Activated T-cell treated with anti-CD3 and anti-CD28 coated beads, Interleukin-2, amount 50 U/mL, for 4 hours (primary cell): Measurements from ENCODE around the gene TAS2R1. TPM values are rescaled to one million over a fixed set of nuclear protein-coding genes. Genes with fewer than 3 reads are reported as not detected.
"Not testable (repeated sequence)": the region's sequence is repeated elsewhere in the genome, so short reads cannot be mapped to it uniquely, and the experiment has no call there.

Experiments used
- ATAC-seq, 2 donors: fragments of 200-7000 bp; cut with Tn5 transposase; one replicate each; pipeline ENCODE4 v1.10.0; 2021
- DNase-seq: peaks from one replicate; pipeline ENCODE4 v3.0.0-alpha.2; 2020
- H3K27me3 Mint-ChIP-seq: one replicate; pipeline ENCODE4 v1.8.0; 2021; ENCODE audit warnings: low read depth, mixed read lengths
- H3K36me3 Mint-ChIP-seq: one replicate; pipeline ENCODE4 v1.8.0; 2022; ENCODE audit warnings: mixed read lengths; ENCODE audit not compliant: insufficient read depth
- H3K4me1 Mint-ChIP-seq: one replicate; pipeline ENCODE4 v1.8.0; 2021; ENCODE audit warnings: low read depth, mixed read lengths
- H3K4me3 Mint-ChIP-seq: one replicate; pipeline ENCODE4 v1.8.0; 2021; ENCODE audit warnings: mild to moderate bottlenecking, moderate library complexity, mixed read lengths
- H3K9me3 Mint-ChIP-seq: one replicate; pipeline ENCODE4 v1.8.0; 2021; ENCODE audit warnings: mixed read lengths
- total RNA-seq, 3 donors: library from RNA; stranded (reverse); gene quantifications; one replicate each; pipeline ENCODE4 v1.2.1, GENCODE V29; 2021

Gene TAS2R1
- total RNA-seq, 3 donors from 2014 or later, result not detected

- Mint-ChIP-seq H3K4me1 (no peaks in the 10 kb centered on the region), H3K27me3 (no peaks in the 10 kb centered on the region), H3K4me3 (no peak overlapping the region), H3K36me3 (no peaks in the 10 kb centered on the region), H3K9me3 (peaks cover 16% of the 10 kb centered on the region)
- DNase-seq (no peak), ATAC-seq (no peak)
These were observed 16.8 kb downstream of the TAS2R1 start for GRCh38 chr5:9613360-9613759.

- Mint-ChIP-seq H3K4me1 (no peaks in the 10 kb centered on the region), H3K36me3 (no peaks in the 10 kb centered on the region), H3K27me3 (no peaks in the 10 kb centered on the region), H3K4me3 (no peak overlapping the region), H3K9me3 (peaks cover 16% of the 10 kb centered on the region)
- DNase-seq, result no peak
- no peak for ATAC-seq
These were observed 19.2 kb downstream of the TAS2R1 start for GRCh38 chr5:9610969-9611368.

GRCh38 chr5:9610364-9610763, 19.8 kb downstream of the TAS2R1 start:
- H3K27me3 Mint-ChIP-seq, result no peaks in the 10 kb centered on the region
- no peaks in the 10 kb centered on the region for H3K36me3 Mint-ChIP-seq
- no peak overlapping the region for H3K4me3 Mint-ChIP-seq
- no peaks in the 10 kb centered on the region for H3K4me1 Mint-ChIP-seq
- ATAC-seq (no peak), DNase-seq (no peak)
- peaks cover 16% of the 10 kb centered on the region for H3K9me3 Mint-ChIP-seq

- no peak overlapping the region for H3K4me3 Mint-ChIP-seq
- no peaks in the 10 kb centered on the region for H3K36me3 Mint-ChIP-seq
- H3K27me3 Mint-ChIP-seq, result no peaks in the 10 kb centered on the region
- no peaks in the 10 kb centered on the region for H3K4me1 Mint-ChIP-seq
- ATAC-seq (no peak), DNase-seq (no peak)
- peaks cover 12% of the 10 kb centered on the region for H3K9me3 Mint-ChIP-seq
These were observed 22.1 kb downstream of the TAS2R1 start for GRCh38 chr5:9608093-9608492.

- no peak for ATAC-seq
- H3K4me3 Mint-ChIP-seq, result no peak overlapping the region
- DNase-seq, result no peak
- no peaks in the 10 kb centered on the region for H3K36me3 Mint-ChIP-seq
- H3K9me3 Mint-ChIP-seq, result no peaks in the 10 kb centered on the region
- H3K27me3 Mint-ChIP-seq, result no peaks in the 10 kb centered on the region
- no peaks in the 10 kb centered on the region for H3K4me1 Mint-ChIP-seq
These were observed 24.9 kb downstream of the TAS2R1 start for GRCh38 chr5:9605041-9605838.

- Mint-ChIP-seq H3K4me1 (no peaks in the 10 kb centered on the region), H3K27me3 (no peaks in the 10 kb centered on the region), H3K9me3 (no peaks in the 10 kb centered on the region), H3K4me3 (no peak overlapping the region), H3K36me3 (no peaks in the 10 kb centered on the region)
- ATAC-seq (no peak), DNase-seq (no peak)
These were observed 25.7 kb downstream of the TAS2R1 start for GRCh38 chr5:9604416-9604815.

- no peaks in the 10 kb centered on the region for H3K36me3 Mint-ChIP-seq
- peaks cover 3% of the 10 kb centered on the region for H3K27me3 Mint-ChIP-seq
- ATAC-seq, result no peak
- H3K9me3 Mint-ChIP-seq, result no peaks in the 10 kb centered on the region
- DNase-seq, result no peak
- no peak overlapping the region for H3K4me3 Mint-ChIP-seq
- H3K4me1 Mint-ChIP-seq, result no peaks in the 10 kb centered on the region
These were observed 29.0 kb downstream of the TAS2R1 start for GRCh38 chr5:9601055-9601739.

- no peaks in the 10 kb centered on the region for H3K9me3 Mint-ChIP-seq
- H3K4me3 Mint-ChIP-seq, result no peak overlapping the region
- no peaks in the 10 kb centered on the region for H3K4me1 Mint-ChIP-seq
These were observed 30.8 kb downstream of the TAS2R1 start for GRCh38 chr5:9599391-9599790.

GRCh38 chr5:9598329-9598728, 31.8 kb downstream of the TAS2R1 start:
- DNase-seq, H3K27me3 Mint-ChIP-seq, H3K4me1 Mint-ChIP-seq, ATAC-seq, H3K36me3 Mint-ChIP-seq, H3K4me3 Mint-ChIP-seq, H3K9me3 Mint-ChIP-seq: not testable (repeated sequence)

More at GRCh38 chr5:9599391-9599790, 30.8 kb downstream of the TAS2R1 start:
- ATAC-seq (no peak), DNase-seq (no peak)
- no peaks in the 10 kb centered on the region for H3K36me3 Mint-ChIP-seq
- peaks cover 3% of the 10 kb centered on the region for H3K27me3 Mint-ChIP-seq

- not testable (repeated sequence) for H3K4me1 Mint-ChIP-seq, ATAC-seq, H3K9me3 Mint-ChIP-seq, H3K27me3 Mint-ChIP-seq, H3K4me3 Mint-ChIP-seq, H3K36me3 Mint-ChIP-seq, DNase-seq
These were observed 32.8 kb downstream of the TAS2R1 start for GRCh38 chr5:9597322-9597721.

- DNase-seq, result no peak
- H3K9me3 Mint-ChIP-seq, result peaks cover 2% of the 10 kb centered on the region
- no peak for ATAC-seq
- no peaks in the 10 kb centered on the region for H3K36me3 Mint-ChIP-seq
- no peak overlapping the region for H3K4me3 Mint-ChIP-seq
- H3K27me3 Mint-ChIP-seq, result peaks cover 3% of the 10 kb centered on the region
- H3K4me1 Mint-ChIP-seq, result no peaks in the 10 kb centered on the region
These were observed 33.3 kb downstream of the TAS2R1 start for GRCh38 chr5:9596824-9597223.

- no peaks in the 10 kb centered on the region for H3K4me1 Mint-ChIP-seq
These were observed 33.9 kb downstream of the TAS2R1 start for GRCh38 chr5:9596171-9596780.

GRCh38 chr5:9594913-9595312, 35.2 kb downstream of the TAS2R1 start:
- no peak for ATAC-seq

More at GRCh38 chr5:9596171-9596780, 33.9 kb downstream of the TAS2R1 start:
- Mint-ChIP-seq H3K27me3 (peaks cover 3% of the 10 kb centered on the region), H3K9me3 (peaks cover 3% of the 10 kb centered on the region), H3K36me3 (no peaks in the 10 kb centered on the region), H3K4me3 (no peak overlapping the region)
- ATAC-seq, result no peak
- no peak for DNase-seq

GRCh38 chr5:9589049-9589835, 40.9 kb downstream of the TAS2R1 start:
- DNase-seq (no peak), ATAC-seq (no peak)
- H3K4me1 Mint-ChIP-seq, result no peaks in the 10 kb centered on the region
- no peaks in the 10 kb centered on the region for H3K27me3 Mint-ChIP-seq
- H3K4me3 Mint-ChIP-seq, result no peak overlapping the region
- H3K9me3 Mint-ChIP-seq, result peaks cover 3% of the 10 kb centered on the region
- no peaks in the 10 kb centered on the region for H3K36me3 Mint-ChIP-seq

More at GRCh38 chr5:9594913-9595312, 35.2 kb downstream of the TAS2R1 start:
- Mint-ChIP-seq H3K9me3 (peaks cover 3% of the 10 kb centered on the region), H3K27me3 (peaks cover 3% of the 10 kb centered on the region), H3K36me3 (no peaks in the 10 kb centered on the region), H3K4me1 (no peaks in the 10 kb centered on the region), H3K4me3 (no peak overlapping the region)
- no peak for DNase-seq
